ENCODE data around the gene PNKD.

PNKD gene

GRCh38 chr2:218320704-218321336 is 50.5 kb downstream of the PNKD start:
- no peak for DNase-seq

- DNase-seq = peak; percentile 61
Measured at GRCh38 chr2:218322768-218323525, 52.6 kb downstream of the PNKD start.

- DNase-seq = no peak
Measured at GRCh38 chr2:218323526-218324472, 53.5 kb downstream of the PNKD start.

- no peak for DNase-seq
Measured at GRCh38 chr2:218325566-218326160, 55.3 kb downstream of the PNKD start.

- DNase-seq = no peak
Measured at GRCh38 chr2:218326315-218326714, 56.0 kb downstream of the PNKD start.

GRCh38 chr2:218327451-218328210 is 57.3 kb downstream of the PNKD start:
- no peak for DNase-seq

GRCh38 chr2:218328294-218328693 is 58.0 kb downstream of the PNKD start:
- DNase-seq = no peak

- DNase-seq = peak; percentile 17
Measured at GRCh38 chr2:218329027-218329825, 58.9 kb downstream of the PNKD start.

GRCh38 chr2:218329826-218330593 is 59.7 kb downstream of the PNKD start:
- no peak for DNase-seq

- DNase-seq = no peak
Measured at GRCh38 chr2:218331745-218332144, 61.4 kb downstream of the PNKD start.

GRCh38 chr2:218332288-218332687 is 62.0 kb downstream of the PNKD start:
- no peak for DNase-seq

- no peak for DNase-seq
Measured at GRCh38 chr2:218332920-218333645, 62.8 kb downstream of the PNKD start.

- no peak for DNase-seq
Measured at GRCh38 chr2:218334531-218334930, 64.2 kb downstream of the PNKD start.

- no peak for DNase-seq
Measured at GRCh38 chr2:218340656-218341055, 70.3 kb downstream of the PNKD start.

GRCh38 chr2:218341381-218341780 is 71.1 kb downstream of the PNKD start:
- no peak for DNase-seq

GRCh38 chr2:218342837-218343236 is 72.5 kb downstream of the PNKD start:
- no peak for DNase-seq

- DNase-seq = no peak
Measured at GRCh38 chr2:218343591-218343990, 73.3 kb downstream of the PNKD start.

GRCh38 chr2:218344090-218344754 is 73.9 kb downstream of the PNKD start:
- DNase-seq = no peak

GRCh38 chr2:218344755-218345417 is 74.6 kb downstream of the PNKD start:
- DNase-seq = no peak
